Activated naive CD8-positive, alpha-beta T cell treated with anti-CD3 and anti-CD28 coated beads, Interleukin-2, amount 50 U/mL, for 24 hours (primary cell): ENCODE results near the gene DHX32.
"Not testable (repeated sequence)": the region's sequence is repeated elsewhere in the genome, so short reads cannot be mapped to it uniquely, and the experiment has no call there.

Experiments used
- ATAC-seq: fragments of 150-1000 bp; cut with Tn5 transposase; one replicate; pipeline ENCODE4 v1.10.0; 2021
- DNase-seq: peaks from one replicate; pipeline ENCODE4 v3.0.0; 2021
- H3K27ac Mint-ChIP-seq: one replicate; pipeline ENCODE4 v1.8.0; 2021; ENCODE audit warnings: mild to moderate bottlenecking, mixed read lengths
- H3K27me3 Mint-ChIP-seq: one replicate; pipeline ENCODE4 v1.8.0; 2021; ENCODE audit warnings: mixed read lengths
- H3K36me3 Mint-ChIP-seq: one replicate; pipeline ENCODE4 v1.8.0; 2021; ENCODE audit warnings: low read depth, mixed read lengths
- H3K4me1 Mint-ChIP-seq: one replicate; pipeline ENCODE4 v1.8.0; 2021; ENCODE audit warnings: mixed read lengths
- H3K4me3 Mint-ChIP-seq: one replicate; pipeline ENCODE4 v1.8.0; 2021; ENCODE audit warnings: mild to moderate bottlenecking, moderate library complexity, mixed read lengths
- H3K9me3 Mint-ChIP-seq: one replicate; pipeline ENCODE4 v1.8.0; 2021; ENCODE audit warnings: mixed read lengths

DHX32 gene, protein sequence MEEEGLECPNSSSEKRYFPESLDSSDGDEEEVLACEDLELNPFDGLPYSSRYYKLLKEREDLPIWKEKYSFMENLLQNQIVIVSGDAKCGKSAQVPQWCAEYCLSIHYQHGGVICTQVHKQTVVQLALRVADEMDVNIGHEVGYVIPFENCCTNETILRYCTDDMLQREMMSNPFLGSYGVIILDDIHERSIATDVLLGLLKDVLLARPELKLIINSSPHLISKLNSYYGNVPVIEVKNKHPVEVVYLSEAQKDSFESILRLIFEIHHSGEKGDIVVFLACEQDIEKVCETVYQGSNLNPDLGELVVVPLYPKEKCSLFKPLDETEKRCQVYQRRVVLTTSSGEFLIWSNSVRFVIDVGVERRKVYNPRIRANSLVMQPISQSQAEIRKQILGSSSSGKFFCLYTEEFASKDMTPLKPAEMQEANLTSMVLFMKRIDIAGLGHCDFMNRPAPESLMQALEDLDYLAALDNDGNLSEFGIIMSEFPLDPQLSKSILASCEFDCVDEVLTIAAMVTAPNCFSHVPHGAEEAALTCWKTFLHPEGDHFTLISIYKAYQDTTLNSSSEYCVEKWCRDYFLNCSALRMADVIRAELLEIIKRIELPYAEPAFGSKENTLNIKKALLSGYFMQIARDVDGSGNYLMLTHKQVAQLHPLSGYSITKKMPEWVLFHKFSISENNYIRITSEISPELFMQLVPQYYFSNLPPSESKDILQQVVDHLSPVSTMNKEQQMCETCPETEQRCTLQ

DNA sequence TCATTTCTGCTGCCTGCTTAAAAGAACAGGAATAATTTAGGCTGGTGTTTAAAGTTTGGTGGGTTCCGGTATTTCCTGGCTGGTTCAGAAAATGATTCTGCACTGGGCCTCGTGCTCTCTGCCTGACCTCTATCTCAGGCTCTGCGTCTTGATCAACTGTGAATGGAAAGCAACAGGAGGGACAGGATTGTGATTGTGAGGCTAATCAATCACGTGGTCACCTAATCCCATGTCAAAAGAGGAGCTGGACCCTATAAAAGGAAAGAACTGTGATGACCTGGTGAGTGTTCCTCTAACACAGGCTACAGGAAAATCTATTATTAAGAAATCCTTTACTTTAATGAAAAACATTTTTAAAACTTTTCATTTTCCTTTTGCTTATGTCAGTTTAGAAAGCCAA is at the start of gene DHX32:
TSS of gene DHX32 (minus strand) at position 101 of the 400 bp plus-strand sequence. CDS start 468 bp downstream, outside the sequence.
- ATAC-seq, result no peak
- Mint-ChIP-seq H3K4me1 (no peaks in the 10 kb centered on the region), H3K27me3 (no peaks in the 10 kb centered on the region), H3K9me3 (no peaks in the 10 kb centered on the region), H3K4me3 (no peak within 1 kb of the TSS), H3K36me3 (peaks cover 29% of the 10 kb centered on the region), H3K27ac (no peak within 1 kb of the TSS)
- no peak for DNase-seq

DNA sequence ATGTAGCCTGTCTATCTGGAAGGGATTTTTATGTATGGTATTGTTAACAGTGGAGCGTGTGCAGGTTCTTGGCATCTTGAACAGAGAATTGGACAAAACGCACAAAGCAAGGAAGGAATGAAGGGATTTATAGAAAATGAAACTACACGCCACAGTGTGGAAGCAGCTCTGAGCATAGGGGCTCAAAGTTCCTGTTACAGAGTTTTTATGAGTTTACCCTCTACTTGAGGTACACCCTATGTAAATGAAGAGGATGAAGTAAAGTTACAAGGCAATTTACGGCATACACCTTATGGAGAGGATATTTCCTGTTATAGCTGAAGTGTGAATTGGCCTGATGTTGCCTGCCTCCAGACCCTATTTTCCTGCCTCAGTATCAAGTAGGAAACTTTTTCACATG is 48.5 kb upstream of the DHX32 start:
- Mint-ChIP-seq H3K4me1 (no peaks in the 10 kb centered on the region), H3K27ac (no peak overlapping the region), H3K27me3 (peaks cover 13% of the 10 kb centered on the region), H3K4me3 (no peak overlapping the region), H3K36me3 (no peaks in the 10 kb centered on the region), H3K9me3 (no peaks in the 10 kb centered on the region)
- ATAC-seq (no peak), DNase-seq (no peak)

DNA sequence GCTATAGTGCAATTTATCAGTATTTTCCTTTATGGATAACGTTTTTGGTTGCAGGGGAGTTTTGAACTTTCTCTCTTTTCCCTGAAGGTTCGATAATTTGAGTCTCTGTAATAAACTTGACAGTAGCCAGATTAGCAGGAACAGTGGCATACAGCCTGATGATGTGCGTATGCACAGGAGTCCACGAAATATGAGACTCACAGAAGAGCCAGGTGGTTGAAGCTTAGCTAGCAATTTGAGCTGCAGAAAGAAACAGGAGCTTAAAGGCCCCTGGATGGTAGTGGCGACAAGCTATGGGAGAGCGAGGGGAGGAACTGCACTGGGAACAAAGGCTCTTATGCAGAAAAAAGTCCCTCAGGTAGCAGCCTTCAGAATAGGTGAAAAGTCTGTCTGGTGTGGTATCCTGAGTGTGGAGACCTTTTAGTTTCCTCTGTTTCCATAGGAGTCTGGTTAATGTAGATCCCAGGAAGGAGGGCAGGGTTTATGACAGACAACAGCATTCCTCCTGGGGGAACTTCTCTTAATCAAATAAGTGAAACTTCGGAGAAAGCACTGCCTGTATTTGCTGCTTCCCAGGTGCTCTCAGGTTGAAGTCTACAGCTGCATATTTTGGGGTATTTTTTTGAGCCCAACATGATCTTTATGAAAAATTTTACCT is 48.0 kb upstream of the DHX32 start:
- Mint-ChIP-seq H3K27me3 (peaks cover 10% of the 10 kb centered on the region), H3K36me3 (no peaks in the 10 kb centered on the region), H3K4me3 (no peak overlapping the region), H3K4me1 (no peaks in the 10 kb centered on the region), H3K9me3 (no peaks in the 10 kb centered on the region), H3K27ac (no peak overlapping the region)
- DNase-seq (no peak), ATAC-seq (no peak)

DNA sequence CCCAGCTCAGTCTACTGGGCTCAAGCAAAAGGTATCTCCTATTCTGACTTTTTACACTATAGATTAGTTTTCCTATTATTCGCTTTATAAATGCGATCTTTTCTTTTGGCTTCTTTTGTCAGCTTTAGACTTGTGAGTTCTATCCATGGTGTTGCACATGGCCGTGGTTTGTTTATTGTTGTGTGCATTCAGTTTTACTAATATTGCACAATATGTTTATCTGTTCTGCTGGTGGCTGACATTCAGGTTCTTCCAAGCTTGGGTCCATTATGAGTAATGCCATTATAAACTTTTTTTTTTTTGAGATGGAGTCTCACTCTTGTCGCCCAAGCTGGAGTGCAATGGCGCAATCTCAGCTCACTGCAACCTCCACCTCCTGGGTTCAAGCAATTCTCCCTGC is 46.2 kb upstream of the DHX32 start:
- H3K27ac Mint-ChIP-seq, DNase-seq, H3K9me3 Mint-ChIP-seq, ATAC-seq, H3K4me1 Mint-ChIP-seq, H3K27me3 Mint-ChIP-seq, H3K36me3 Mint-ChIP-seq, H3K4me3 Mint-ChIP-seq: not testable (repeated sequence)

DNA sequence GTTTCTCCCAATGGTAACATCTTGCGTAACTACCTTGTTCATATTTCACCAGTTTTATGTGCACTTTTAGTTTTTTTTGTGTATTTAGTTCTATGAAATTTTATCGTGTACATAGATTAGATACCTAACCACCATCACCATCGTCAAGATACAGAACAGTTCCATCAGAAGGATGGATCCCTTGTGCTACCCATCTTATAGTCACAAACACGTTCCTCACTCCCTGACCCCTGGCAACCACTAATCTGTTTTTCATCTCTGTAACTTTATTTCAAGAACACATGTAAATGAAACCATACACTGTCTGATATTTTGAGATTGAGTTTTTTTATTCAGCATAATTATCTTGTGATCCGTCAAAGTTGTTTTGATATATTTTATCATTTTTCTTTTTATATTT is 45.2 kb upstream of the DHX32 start:
- DNase-seq, result no peak
- no peaks in the 10 kb centered on the region for H3K4me1 Mint-ChIP-seq
- ATAC-seq, result no peak
- no peaks in the 10 kb centered on the region for H3K36me3 Mint-ChIP-seq
- no peak overlapping the region for H3K4me3 Mint-ChIP-seq
- H3K27me3 Mint-ChIP-seq, result peaks cover under 1% of the 10 kb centered on the region
- no peak overlapping the region for H3K27ac Mint-ChIP-seq
- no peaks in the 10 kb centered on the region for H3K9me3 Mint-ChIP-seq

DNA sequence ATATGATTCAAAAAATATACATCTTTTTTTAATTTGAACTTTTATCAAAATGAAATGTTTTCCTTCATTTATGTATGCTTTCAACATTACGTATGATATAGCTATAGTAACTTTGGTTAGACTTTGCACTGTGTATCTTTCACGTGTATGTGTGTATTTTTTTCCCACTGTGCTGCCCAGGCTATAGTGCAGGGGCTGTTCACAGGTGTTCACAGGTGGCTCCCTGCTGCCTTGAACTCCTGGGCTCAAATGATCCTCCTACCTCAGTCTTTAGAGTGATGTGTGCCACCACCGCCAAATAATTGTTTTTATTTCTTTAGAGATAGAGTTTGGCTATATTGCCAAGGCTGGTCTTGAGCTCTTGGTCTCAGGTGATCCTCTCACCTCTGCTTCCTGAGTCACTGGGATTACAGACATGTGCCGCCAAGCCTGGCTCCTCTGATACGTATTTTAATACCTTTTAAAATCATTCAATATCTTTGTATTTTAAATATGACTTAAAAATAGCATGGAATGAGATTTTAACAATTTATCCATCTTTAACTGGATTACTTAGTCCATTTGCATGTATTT is 44.3 kb upstream of the DHX32 start:
- no peak overlapping the region for H3K4me3 Mint-ChIP-seq
- DNase-seq (no peak), ATAC-seq (no peak)
- H3K36me3 Mint-ChIP-seq, result no peaks in the 10 kb centered on the region
- no peaks in the 10 kb centered on the region for H3K4me1 Mint-ChIP-seq
- H3K9me3 Mint-ChIP-seq, result no peaks in the 10 kb centered on the region
- no peak overlapping the region for H3K27ac Mint-ChIP-seq
- no peaks in the 10 kb centered on the region for H3K27me3 Mint-ChIP-seq

DNA sequence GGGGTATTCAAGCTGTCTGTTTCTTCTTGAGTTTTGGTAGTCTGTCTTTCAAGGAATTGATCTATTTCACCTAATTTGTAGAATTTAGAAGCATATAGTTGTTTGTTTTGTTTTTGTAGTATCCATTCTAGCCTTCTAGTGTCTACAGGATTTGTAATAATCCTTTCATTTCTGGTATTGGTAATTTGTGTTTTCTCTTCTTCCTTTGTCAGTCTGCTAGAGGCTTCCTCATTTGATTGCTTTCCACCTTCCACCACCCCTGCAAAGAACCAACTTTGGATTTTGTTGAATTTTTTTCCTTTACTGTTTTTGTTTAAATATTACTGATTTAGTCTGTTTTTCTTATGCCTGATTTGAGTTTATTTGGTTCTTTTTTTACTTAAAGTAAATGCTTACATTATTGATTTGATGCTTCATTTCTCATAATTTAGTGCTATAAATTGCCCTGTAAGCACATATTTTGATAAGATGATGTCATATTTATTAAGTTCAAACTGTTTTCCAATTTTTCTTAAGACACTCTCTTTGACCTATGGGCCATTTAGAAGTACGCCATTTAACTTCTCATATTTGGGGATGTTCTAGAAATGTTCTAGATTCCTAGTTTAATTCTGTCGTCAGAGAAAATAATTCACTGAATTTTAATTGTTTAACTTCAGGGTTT is 40.7 kb upstream of the DHX32 start:
- not testable (repeated sequence) for H3K4me3 Mint-ChIP-seq, H3K9me3 Mint-ChIP-seq, H3K4me1 Mint-ChIP-seq, H3K27me3 Mint-ChIP-seq, H3K36me3 Mint-ChIP-seq, ATAC-seq, H3K27ac Mint-ChIP-seq, DNase-seq

DNA sequence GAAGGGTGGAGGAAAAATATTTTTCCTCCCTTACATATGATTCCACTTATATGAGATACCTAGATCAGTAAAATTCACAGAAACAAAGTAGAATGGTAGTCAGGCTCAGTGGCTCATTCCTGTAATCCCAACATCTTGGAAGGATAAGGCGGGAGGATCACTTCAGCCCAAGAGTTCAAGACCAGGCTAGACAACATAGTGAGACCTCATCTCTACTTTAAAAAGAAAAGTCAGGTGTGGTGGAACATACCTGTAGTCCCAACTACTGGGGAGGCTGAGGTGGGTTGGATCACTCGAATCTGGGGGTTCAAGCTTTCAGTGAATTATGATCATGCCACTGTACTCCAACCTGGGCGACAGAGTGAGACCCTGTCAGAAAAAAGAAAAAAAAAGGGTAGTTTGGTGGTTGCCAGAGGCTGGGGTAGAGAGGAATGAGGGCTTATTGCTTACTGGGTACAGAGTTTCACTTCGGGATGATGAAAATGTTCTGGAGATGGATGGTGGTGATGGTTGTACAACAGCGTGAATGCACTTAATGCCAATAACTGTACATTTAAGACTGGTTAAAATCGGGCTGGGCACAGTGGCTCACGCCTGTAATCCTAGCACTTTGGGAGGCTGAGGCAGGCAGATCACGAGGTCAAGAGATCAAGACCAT is 36.7 kb upstream of the DHX32 start:
- H3K4me3 Mint-ChIP-seq, H3K4me1 Mint-ChIP-seq, H3K27ac Mint-ChIP-seq, ATAC-seq, DNase-seq, H3K9me3 Mint-ChIP-seq, H3K27me3 Mint-ChIP-seq, H3K36me3 Mint-ChIP-seq: not testable (repeated sequence)

DNA sequence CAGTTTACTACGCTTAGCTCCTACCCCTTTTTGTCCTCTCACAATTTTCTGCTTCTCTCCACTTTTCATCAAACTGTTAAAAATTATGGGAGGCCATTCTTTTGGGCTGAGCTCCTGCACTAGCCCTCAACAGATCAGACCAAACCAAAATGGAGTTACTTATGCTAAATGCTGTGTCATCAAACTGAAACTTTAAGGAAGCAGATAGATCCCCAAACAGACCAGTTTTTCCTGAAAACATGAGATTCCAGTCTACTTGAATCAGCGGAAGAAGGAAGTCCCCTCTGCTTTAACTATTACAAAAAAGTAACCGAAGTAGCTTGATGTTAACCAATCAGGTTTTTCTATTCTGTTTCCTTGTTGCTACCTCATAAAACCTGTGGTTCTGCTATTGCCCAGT is 35.9 kb upstream of the DHX32 start:
- Mint-ChIP-seq H3K36me3 (no peaks in the 10 kb centered on the region), H3K4me1 (no peaks in the 10 kb centered on the region), H3K27me3 (peaks cover 4% of the 10 kb centered on the region), H3K4me3 (no peak overlapping the region), H3K9me3 (peaks cover 3% of the 10 kb centered on the region), H3K27ac (no peak overlapping the region)
- ATAC-seq, result no peak
- no peak for DNase-seq

DNA sequence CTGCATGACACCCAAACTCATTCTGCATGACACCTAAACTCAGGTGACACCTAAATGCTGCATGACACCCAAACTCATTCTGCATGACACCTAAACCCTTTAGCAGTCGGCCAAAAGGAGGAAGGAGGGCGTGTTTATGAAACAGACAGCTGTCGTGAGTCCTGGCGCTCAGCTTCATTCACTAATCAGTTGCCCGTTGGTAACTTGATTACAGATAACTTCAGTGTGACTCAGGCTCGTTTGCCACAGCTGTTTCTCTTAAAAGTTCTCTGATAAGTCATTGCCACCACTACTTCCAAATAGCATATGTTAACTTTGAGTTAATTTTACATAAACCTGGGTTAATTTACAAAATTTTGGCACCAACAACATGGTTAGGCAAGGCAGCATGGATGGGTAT is 32.2 kb upstream of the DHX32 start:
- H3K36me3 Mint-ChIP-seq, ATAC-seq, H3K9me3 Mint-ChIP-seq, H3K4me1 Mint-ChIP-seq, DNase-seq, H3K4me3 Mint-ChIP-seq, H3K27ac Mint-ChIP-seq, H3K27me3 Mint-ChIP-seq: not testable (repeated sequence)

DNA sequence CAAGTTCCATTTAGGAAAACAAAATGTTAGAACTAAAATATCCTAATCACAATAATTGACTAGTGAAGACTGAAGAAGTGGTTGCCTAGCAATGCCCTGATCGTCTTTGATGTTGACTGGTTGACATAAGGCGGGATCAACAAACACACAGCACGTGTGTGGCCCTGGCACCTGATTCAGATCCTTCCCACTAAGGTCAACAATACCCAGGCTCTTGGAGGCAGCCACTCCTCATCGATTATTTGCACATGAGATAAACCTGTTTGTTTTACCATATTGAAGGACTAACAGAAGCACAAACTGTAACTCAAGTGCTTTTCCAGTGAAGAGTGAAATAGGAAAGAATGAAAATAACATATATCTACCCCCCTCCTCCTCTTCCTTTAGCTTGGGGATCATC is 30.9 kb upstream of the DHX32 start:
- Mint-ChIP-seq H3K4me1 (no peaks in the 10 kb centered on the region), H3K27ac (no peak overlapping the region), H3K36me3 (no peaks in the 10 kb centered on the region), H3K27me3 (peaks cover 2% of the 10 kb centered on the region), H3K4me3 (no peak overlapping the region), H3K9me3 (peaks cover 2% of the 10 kb centered on the region)
- DNase-seq (no peak), ATAC-seq (no peak)

DNA sequence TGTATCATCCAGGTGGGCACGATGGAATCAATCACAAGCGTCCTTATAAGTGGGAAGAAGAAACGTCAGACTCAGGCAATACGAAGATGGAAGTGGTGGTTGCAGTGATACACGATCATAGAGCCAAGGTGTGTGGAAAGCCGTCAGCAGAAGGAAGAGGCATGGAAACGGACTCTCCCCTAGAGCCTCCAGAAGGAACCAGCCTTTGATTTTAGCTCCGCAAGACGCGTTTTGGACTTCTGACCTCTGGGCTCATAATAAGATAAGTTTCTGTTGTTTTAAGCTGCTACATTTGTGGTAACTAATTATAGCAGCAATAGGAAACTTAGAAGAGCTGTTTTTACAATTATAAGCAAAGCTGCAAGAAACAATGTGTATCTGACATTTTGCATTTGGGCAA is 30.1 kb upstream of the DHX32 start:
- Mint-ChIP-seq H3K27me3 (no peaks in the 10 kb centered on the region), H3K27ac (no peak overlapping the region), H3K4me3 (no peak overlapping the region), H3K36me3 (no peaks in the 10 kb centered on the region), H3K4me1 (no peaks in the 10 kb centered on the region), H3K9me3 (no peaks in the 10 kb centered on the region)
- ATAC-seq, result no peak
- DNase-seq, result no peak

DNA sequence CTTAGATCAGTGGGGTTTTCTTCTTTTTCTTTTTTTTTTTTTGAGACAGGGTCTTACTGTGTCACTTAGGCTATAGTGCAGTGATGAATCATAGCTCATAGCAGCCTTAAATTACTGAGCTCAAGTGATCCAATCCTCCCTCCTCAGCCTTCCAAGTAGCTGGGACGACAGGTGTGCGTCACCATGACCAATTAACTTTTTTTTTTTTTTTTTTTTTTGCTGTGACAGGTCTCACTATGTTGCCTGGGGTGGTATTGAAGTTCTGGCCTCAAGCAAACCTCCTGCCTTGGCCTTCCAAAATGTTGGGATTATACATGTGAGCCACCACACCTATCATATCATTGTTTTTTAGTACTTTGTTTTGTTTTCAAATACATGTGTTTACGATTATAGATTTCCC is 28.4 kb upstream of the DHX32 start:
- not testable (repeated sequence) for H3K9me3 Mint-ChIP-seq, H3K4me3 Mint-ChIP-seq, H3K27ac Mint-ChIP-seq, H3K27me3 Mint-ChIP-seq, H3K4me1 Mint-ChIP-seq, ATAC-seq, H3K36me3 Mint-ChIP-seq, DNase-seq

DNA sequence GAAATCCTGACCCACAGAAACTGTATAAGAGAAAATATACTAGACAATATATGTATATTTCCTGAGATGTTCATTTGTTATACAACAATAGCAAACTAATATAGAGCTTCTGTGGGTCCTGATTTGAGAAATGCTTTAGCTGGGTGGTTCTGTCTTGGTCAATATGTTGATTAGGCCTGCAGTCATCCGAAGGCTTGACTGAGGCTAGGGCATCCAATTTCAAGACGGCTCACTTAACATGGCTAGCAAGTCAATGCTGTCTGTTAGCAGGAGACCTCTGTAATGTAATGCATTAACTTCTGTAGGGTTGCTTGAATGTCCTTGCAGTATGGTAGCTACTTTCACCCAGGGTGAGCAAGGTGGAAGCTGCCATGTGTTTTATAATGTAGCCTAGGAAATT is 27.7 kb upstream of the DHX32 start:
- not testable (repeated sequence) for DNase-seq, H3K27me3 Mint-ChIP-seq, H3K36me3 Mint-ChIP-seq, H3K27ac Mint-ChIP-seq, H3K9me3 Mint-ChIP-seq, ATAC-seq, H3K4me1 Mint-ChIP-seq, H3K4me3 Mint-ChIP-seq
